K562 (cell line): ENCODE measurements around the gene TRABD. TPM values are rescaled to one million over a fixed set of nuclear protein-coding genes. Genes with fewer than 3 reads are reported as not detected.

Experiments used
- AFF1 ChIP-seq, 2 experiments: fragments of 450-650 bp; IDR thresholded peaks; 2 replicates each; pipeline ENCODE4 v1.6.1; 2018; ENCODE audit warnings: mild to moderate bottlenecking in 2 of 2, low read depth in 1 of 2; ENCODE audit not compliant: partially characterized antibody in 2 of 2
- ARHGAP35 ChIP-seq: fragments of 450-650 bp; IDR thresholded peaks from 2 replicates; pipeline ENCODE4 v1.6.1; 2018; ENCODE audit not compliant: partially characterized antibody
- BCL6 ChIP-seq: fragments of 250-450 bp; sonication (Bioruptor Pico); IDR thresholded peaks from 2 replicates; pipeline ENCODE4 v1.4.0; 2020
- CBFA2T2 ChIP-seq: fragments of 450-650 bp; conservative IDR thresholded peaks from 2 replicates; pipeline ENCODE4 v1.6.1; 2017; ENCODE audit warnings: mild to moderate bottlenecking
- CHCHD3 ChIP-seq: fragments of 250-450 bp; sonication (Bioruptor Pico); IDR thresholded peaks from 2 replicates; pipeline ENCODE4 v2.1.2; 2022; ENCODE audit warnings: mild to moderate bottlenecking
- CHD4 ChIP-seq: fragments of 200-600 bp; sonication (generic); IDR thresholded peaks from 3 replicates; pipeline ENCODE4 v1.6.1; 2012; ENCODE audit warnings: low read depth, mild to moderate bottlenecking, mixed read lengths, low read length, inconsistent platforms; ENCODE audit not compliant: insufficient read depth, insufficient replicate concordance, poor library complexity, severe bottlenecking
- CREM ChIP-seq: IDR thresholded peaks from 2 replicates; pipeline ENCODE4 v1.6.1; 2014; ENCODE audit warnings: antibody characterized with exemption, low read depth
- E2F5 ChIP-seq: sonication (generic); formaldehyde crosslinking; IDR thresholded peaks from 2 replicates; pipeline ENCODE4 v1.8.0; 2022; ENCODE audit warnings: mild to moderate bottlenecking, missing genetic modification reagents
- GABPB1 ChIP-seq: sonication (generic); formaldehyde crosslinking; IDR thresholded peaks from 2 replicates; pipeline ENCODE4 v1.8.0; 2022; ENCODE audit warnings: mild to moderate bottlenecking, missing genetic modification reagents
- HOXB6 ChIP-seq: fragments of 250-450 bp; sonication (Bioruptor Pico); IDR thresholded peaks from 2 replicates; pipeline ENCODE4 v1.5.1; 2022; ENCODE audit warnings: mild to moderate bottlenecking, borderline replicate concordance
- NCOA1 ChIP-seq: fragments of 450-650 bp; IDR thresholded peaks from 2 replicates; pipeline ENCODE4 v1.6.1; 2016; ENCODE audit warnings: low read depth
- NR3C1 ChIP-seq: sonication (generic); formaldehyde crosslinking; IDR thresholded peaks from 2 replicates; pipeline ENCODE4 v1.8.1; 2022; ENCODE audit warnings: missing genetic modification reagents
- RB1 ChIP-seq: fragments of 450-650 bp; IDR thresholded peaks from 2 replicates; pipeline ENCODE4 v1.6.1; 2017; ENCODE audit warnings: low read depth, mild to moderate bottlenecking
- RHOXF2B ChIP-seq: fragments of 250-450 bp; sonication (Bioruptor Pico); conservative IDR thresholded peaks from 2 replicates; pipeline ENCODE4 v1.5.1; 2021
- RNF2 ChIP-seq: sonication (generic); IDR thresholded peaks from 2 replicates; pipeline ENCODE4 v1.6.1; 2016
- SAFB ChIP-seq: fragments of 200-400 bp; formaldehyde crosslinking; IDR thresholded peaks from 2 replicates; pipeline ENCODE4 v1.6.1; 2017; ENCODE audit warnings: low read depth, low read length, borderline replicate concordance
- TRIM24 ChIP-seq, 2 experiments: fragments of 450-650 bp; IDR thresholded peaks; 2 replicates each; pipeline ENCODE4 v1.6.1; 2016
- ZBTB17 ChIP-seq: fragments of 450-650 bp; formaldehyde crosslinking; IDR thresholded peaks from 2 replicates; pipeline ENCODE4 v1.4.0; 2020; ENCODE audit warnings: mild to moderate bottlenecking
- ZNF133 ChIP-seq: fragments of 250-450 bp; sonication (Bioruptor Pico); IDR thresholded peaks from 2 replicates; pipeline ENCODE4 v1.4.0; 2020; ENCODE audit warnings: mild to moderate bottlenecking
- ZNF354B ChIP-seq: fragments of 250-450 bp; sonication (Bioruptor Pico); IDR thresholded peaks from 2 replicates; pipeline ENCODE4 v1.4.0; 2020
- ZNF668 ChIP-seq: fragments of 250-450 bp; sonication (Bioruptor Pico); IDR thresholded peaks from 2 replicates; pipeline ENCODE4 v1.8.0; 2022; ENCODE audit warnings: mild to moderate bottlenecking, inconsistent platforms
- ZNF785 ChIP-seq: fragments of 250-450 bp; sonication (Bioruptor Pico); IDR thresholded peaks from 2 replicates; pipeline ENCODE4 v1.4.0; 2020; ENCODE audit warnings: mild to moderate bottlenecking
- polyA plus RNA-seq, 8 experiments: library from polyadenylated mRNA; depleted of rRNA in 4 of 8; stranded (reverse) in 5 of 8; unstranded in 3 of 8; fragments of >200 nt; fragmentation: Nextera tagmentation in 2 of 8; fragmentation: Illumina TruSeq in 1 of 8; extraction: Ambion mirVana in 2 of 8; extraction: Trizol in 1 of 8; gene quantifications; 2 replicates each; pipeline versions ENCODE4 v1.2.1 to v1.2.3, GENCODE V29; 2011 to 2014; ENCODE audit warnings: inconsistent platforms in 1 of 8, missing spikeins in 1 of 8
- total RNA-seq, 7 experiments: library from RNA; depleted of rRNA in 6 of 7; stranded (reverse); fragments of >200 nt in 6 of 7; fragmentation: Illumina TruSeq in 2 of 7; extraction: Trizol in 2 of 7; gene quantifications; 2 replicates each; pipeline versions ENCODE4 v1.2.1 to v1.2.3, GENCODE V29; 2011 to 2021; ENCODE audit warnings: low replicate concordance in 1 of 7

The TRABD gene
- total and polyA plus RNA-seq, 9 of the 15 experiments (the other 6 are each of a cell fraction or from before 2014, with no cell fraction given) = 0.08 to 62.9 (median 14.0) TPM

GRCh38 chr22:50244420-50245213, 58.9 kb downstream of the TRABD start, which contains the start of gene TUBGCP6 (continued):
- TF ChIP-seq CHD4 (no peak), SAFB (peak; percentile 78), ZNF354B (no peak), NCOA1 (no peak), ZNF668 (CRISPR knock-in tag) (no peak), CREM (peak; percentile 100), CHCHD3 (CRISPR knock-in tag) (no peak), TRIM24 (IDR thresholded peaks at IDR 0.05) (no peak), ZNF133 (CRISPR knock-in tag) (no peak), ZBTB17 (CRISPR knock-in tag) (no peak), RHOXF2B (no peak), AFF1 (IDR thresholded peaks at IDR 0.05; ENCODE audit: low read depth in 1 of 2, partially characterized antibody in 2 of 2) (no peak), BCL6 (no peak), HOXB6 (CRISPR knock-in tag) (no peak), CBFA2T2 (no peak), GABPB1 (CRISPR knock-in tag) (peak; percentile 99), E2F5 (no peak), NR3C1 (CRISPR knock-in tag) (no peak), ZNF785 (CRISPR knock-in tag) (no peak), RB1 (0 out of 2 replicates have a peak, but pooled peaks have one; percentile 57), ARHGAP35 (no peak), RNF2 (no peak)
